GM10266 (cell line): ENCODE data around the gene RANGAP1.

ENCODE experiments used
- DNase-seq: peaks from one replicate; pipeline ENCODE4 v3.0.0; 2012; ENCODE audit errors: extremely low spot score
- CTCF ChIP-seq: IDR thresholded peaks from 2 replicates; pipeline ENCODE4 v1.5.1; 2012; ENCODE audit warnings: mild to moderate bottlenecking, low read depth; ENCODE audit not compliant: control insufficient read depth, insufficient read depth; ENCODE audit errors: missing control alignments

The RANGAP1 gene

GRCh38 chr22:41240377-41241132 is 45.4 kb downstream of the RANGAP1 start, which contains the start of gene CHADL:
Gene CHADL (minus strand): TSS chr22:41240931. CDS start chr22:41240881, 50 bp downstream.
- no peak for TF ChIP-seq CTCF
- DNase-seq: no peak

GRCh38 chr22:41239443-41240128 is 46.4 kb downstream of the RANGAP1 start:
- no peak for DNase-seq
- TF ChIP-seq CTCF: no peak

GRCh38 chr22:41238570-41239442 is 47.2 kb downstream of the RANGAP1 start:
- no peak for DNase-seq
- no peak for TF ChIP-seq CTCF

GRCh38 chr22:41237707-41238569 is 48.0 kb downstream of the RANGAP1 start:
- peak; percentile 94 for DNase-seq
- peak; percentile 89 for TF ChIP-seq CTCF

GRCh38 chr22:41237036-41237706 is 48.8 kb downstream of the RANGAP1 start:
- DNase-seq: no peak
- TF ChIP-seq CTCF: no peak
